Mesendoderm (in vitro differentiated cells): ENCODE results near the gene DDX19B.
"Not testable (repeated sequence)": the region's sequence is repeated elsewhere in the genome, so short reads cannot be mapped to it uniquely, and the experiment has no call there.

Experiments
- DNase-seq: peaks from one replicate; pipeline ENCODE4 v3.0.0; 2013
- H2AK5ac ChIP-seq: 2 replicates; pipeline ENCODE4 v1.6.1; 2013; ENCODE audit warnings: low read length, inconsistent platforms
- H2BK120ac ChIP-seq: 2 replicates; pipeline ENCODE4 v1.6.1; 2013; ENCODE audit warnings: low read depth, mild to moderate bottlenecking, low read length, moderate library complexity, mixed read lengths
- H2BK15ac ChIP-seq: replicated peaks from 2 replicates; pipeline ENCODE4 v1.6.1; 2013; ENCODE audit warnings: low read depth, mild to moderate bottlenecking, moderate library complexity
- H2BK5ac ChIP-seq: 2 replicates; pipeline ENCODE4 v1.6.1; 2013; ENCODE audit warnings: low read length, inconsistent platforms
- H3K18ac ChIP-seq: 2 replicates; pipeline ENCODE4 v1.6.1; 2013; ENCODE audit warnings: mild to moderate bottlenecking, low read length, mixed read lengths
- H3K23ac ChIP-seq: one replicate; pipeline ENCODE4 v1.6.1; 2013; ENCODE audit warnings: low read length
- H3K27ac ChIP-seq: 2 replicates; pipeline ENCODE4 v1.5.1; 2013; ENCODE audit warnings: low read depth, mild to moderate bottlenecking, inconsistent platforms, low read length, moderate library complexity
- H3K27me3 ChIP-seq: 2 replicates; pipeline ENCODE4 v1.6.1; 2013; ENCODE audit warnings: low read length, control low read depth, mild to moderate bottlenecking, inconsistent platforms; ENCODE audit not compliant: insufficient read depth, poor library complexity
- H3K36me3 ChIP-seq: 2 replicates; pipeline ENCODE4 v1.6.1; 2013; ENCODE audit warnings: low read length, inconsistent platforms; ENCODE audit not compliant: control insufficient read depth, insufficient read depth
- H3K4ac ChIP-seq: one replicate; pipeline ENCODE4 v1.6.1; 2013; ENCODE audit warnings: low read depth, mild to moderate bottlenecking, low read length, moderate library complexity
- H3K4me1 ChIP-seq: 2 replicates; pipeline ENCODE4 v1.6.1; 2013; ENCODE audit warnings: low read depth, low read length, inconsistent platforms; ENCODE audit not compliant: control insufficient read depth
- H3K4me2 ChIP-seq: 2 replicates; pipeline ENCODE4 v1.6.1; 2013; ENCODE audit warnings: low read length
- H3K4me3 ChIP-seq: 2 replicates; pipeline ENCODE4 v1.5.1; 2013; ENCODE audit warnings: mild to moderate bottlenecking, low read length
- H3K56ac ChIP-seq: one replicate; pipeline ENCODE4 v1.6.1; 2013; ENCODE audit warnings: low read length
- H3K79me1 ChIP-seq: 2 replicates; pipeline ENCODE4 v1.6.1; 2013; ENCODE audit warnings: low read length, inconsistent platforms
- H3K79me2 ChIP-seq: 2 replicates; pipeline ENCODE4 v1.6.1; 2013; ENCODE audit warnings: mild to moderate bottlenecking, low read length; ENCODE audit not compliant: control insufficient read depth, insufficient read depth
- H3K9ac ChIP-seq: 2 replicates; pipeline ENCODE4 v1.6.1; 2013; ENCODE audit warnings: low read length, inconsistent platforms
- H4K5ac ChIP-seq: one replicate; pipeline ENCODE4 v1.6.1; 2013; ENCODE audit warnings: low read length
- H4K8ac ChIP-seq: one replicate; pipeline ENCODE4 v1.6.1; 2013; ENCODE audit warnings: low read depth, mild to moderate bottlenecking, control low read depth, low read length, moderate library complexity
- WGBS: extraction: QIAGEN DNeasy Blood & Tissue Kit; methylation state at CpG from one replicate; pipeline ENCODE4 v1.1.7; 2013; ENCODE audit warnings: low lambda C conversion rate, missing lambda C conversion rate; ENCODE audit not compliant: insufficient coverage; ENCODE audit errors: extremely low coverage; 5-methylcytosine and 5-hydroxymethylcytosine counted together

Gene DDX19B

DNA sequence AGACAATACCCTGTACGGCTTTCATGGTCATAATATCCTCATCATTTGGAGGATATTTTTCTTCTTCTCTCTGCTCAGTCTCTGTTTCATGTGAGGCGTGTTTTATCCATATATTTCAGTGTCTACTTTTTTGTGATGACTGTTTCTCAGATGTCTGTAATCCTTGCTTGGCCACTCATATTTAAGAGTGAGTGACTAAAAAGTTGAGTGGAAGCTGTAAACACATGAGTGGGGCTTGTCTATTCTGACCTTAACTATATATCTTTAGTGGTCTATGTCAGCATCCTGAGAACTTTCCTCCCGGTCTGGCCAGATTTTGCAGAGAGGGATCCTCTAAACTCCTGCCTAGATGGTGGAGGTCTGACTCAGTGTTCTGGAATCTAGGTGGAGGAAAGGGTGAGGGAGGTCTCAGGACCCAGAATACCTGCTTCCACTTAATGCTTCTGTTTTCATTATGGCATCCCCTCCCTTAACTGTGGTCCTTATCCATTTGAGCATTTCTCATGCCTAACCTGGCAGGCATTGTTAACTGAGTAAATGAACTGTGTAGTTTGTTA is 6.0 kb downstream of the DDX19B start:
- no peak overlapping the region for H2BK120ac ChIP-seq
- no peak overlapping the region for H4K5ac ChIP-seq
- no peak overlapping the region for H2BK15ac ChIP-seq
- no peak overlapping the region for H3K23ac ChIP-seq
- DNase-seq, result peak; percentile 84
- no peak overlapping the region for H3K56ac ChIP-seq
- H3K79me1 ChIP-seq, result peaks cover 6% of the 10 kb centered on the region
- no peak overlapping the region for H3K4me3 ChIP-seq
- H3K36me3 ChIP-seq, result no peaks in the 10 kb centered on the region
- H3K79me2 ChIP-seq, result peaks cover 15% of the 10 kb centered on the region
- no peak overlapping the region for H3K27ac ChIP-seq
- H3K18ac ChIP-seq, result no peak overlapping the region
- no peaks in the 10 kb centered on the region for H3K27me3 ChIP-seq
- H2AK5ac ChIP-seq, result no peak overlapping the region
- no peak overlapping the region for H3K4me2 ChIP-seq
- H3K4ac ChIP-seq, result no peak overlapping the region
- H2BK5ac ChIP-seq, result no peak overlapping the region
- no peak overlapping the region for H3K9ac ChIP-seq
- H3K4me1 ChIP-seq, result peaks cover 4% of the 10 kb centered on the region
- no peak overlapping the region for H4K8ac ChIP-seq
- no CpG with 5 or more reads among the region's 3 CpGs for WGBS

GRCh38 chr16:70306880-70307279 is 7.9 kb downstream of the DDX19B start:
- WGBS, result no CpG with 5 or more reads among the region's 2 CpGs

DNA sequence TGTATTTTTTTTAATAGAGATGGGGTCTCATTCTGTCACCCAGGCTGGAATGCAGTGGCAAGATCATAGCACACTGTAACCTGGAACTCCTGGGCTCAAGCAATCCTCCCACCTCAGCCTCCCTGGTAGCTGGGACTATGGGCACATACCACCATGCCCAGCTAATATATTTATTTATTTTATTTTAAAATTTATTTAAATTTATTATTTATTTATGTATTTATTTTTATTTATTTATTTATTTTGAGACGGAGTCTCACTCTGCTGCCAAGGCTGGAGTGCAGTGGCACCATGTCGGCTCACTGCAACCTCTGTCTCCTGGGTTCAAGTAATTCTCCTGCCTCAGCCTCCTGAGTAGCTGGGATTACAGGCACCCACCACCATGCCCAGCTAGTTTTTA is 8.7 kb downstream of the DDX19B start:
- not testable (repeated sequence) for H3K27ac ChIP-seq, H3K27me3 ChIP-seq, H3K9ac ChIP-seq, H3K4ac ChIP-seq, H2BK15ac ChIP-seq, H3K4me2 ChIP-seq, H3K79me1 ChIP-seq, H2BK5ac ChIP-seq, H2AK5ac ChIP-seq, H3K4me1 ChIP-seq, H3K4me3 ChIP-seq, H3K23ac ChIP-seq, H4K8ac ChIP-seq, H3K36me3 ChIP-seq, H3K18ac ChIP-seq, DNase-seq, H3K79me2 ChIP-seq, H4K5ac ChIP-seq, H2BK120ac ChIP-seq, H3K56ac ChIP-seq
- no CpG with 5 or more reads among the region's 2 CpGs for WGBS

More at GRCh38 chr16:70306880-70307279, 7.9 kb downstream of the DDX19B start:
- Histone ChIP-seq H4K5ac (no peak overlapping the region), H3K79me2 (peaks cover 7% of the 10 kb centered on the region), H2BK5ac (no peak overlapping the region), H2BK120ac (no peak overlapping the region), H3K18ac (no peak overlapping the region), H3K23ac (no peak overlapping the region), H2AK5ac (no peak overlapping the region), H3K4me1 (peaks cover 4% of the 10 kb centered on the region), H3K79me1 (peaks cover 5% of the 10 kb centered on the region), H4K8ac (no peak overlapping the region), H3K27ac (no peak overlapping the region), H2BK15ac (no peak overlapping the region), H3K4me3 (no peak overlapping the region), H3K27me3 (no peaks in the 10 kb centered on the region), H3K9ac (no peak overlapping the region), H3K56ac (no peak overlapping the region), H3K4me2 (no peak overlapping the region), H3K36me3 (no peaks in the 10 kb centered on the region), H3K4ac (no peak overlapping the region)
- DNase-seq, result no peak

DNA sequence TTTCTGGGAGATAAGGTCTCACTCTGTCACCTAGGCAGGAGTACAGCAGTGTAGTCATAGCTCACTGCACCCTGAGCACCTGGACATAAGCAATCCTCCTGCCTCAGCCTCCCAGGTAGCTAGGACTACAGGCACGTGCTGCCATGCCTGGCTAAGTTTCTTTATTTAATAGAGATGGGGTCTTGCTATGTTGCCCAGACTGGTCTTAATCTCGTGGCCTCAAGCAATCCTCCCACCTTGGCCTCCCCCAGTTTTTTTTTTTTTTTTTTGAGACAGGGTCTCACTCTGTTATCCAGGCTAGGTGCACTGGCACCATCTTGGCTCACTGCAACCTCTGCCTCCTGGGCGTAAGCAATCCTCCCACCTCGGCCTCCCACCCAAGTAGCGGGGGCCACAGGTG is 21.1 kb downstream of the DDX19B start:
- Histone ChIP-seq H3K23ac (no peak overlapping the region), H3K4me3 (no peak overlapping the region), H3K18ac (no peak overlapping the region), H3K27ac (no peak overlapping the region), H2BK120ac (no peak overlapping the region), H3K9ac (no peak overlapping the region), H3K27me3 (no peaks in the 10 kb centered on the region), H3K79me2 (no peaks in the 10 kb centered on the region), H4K8ac (no peak overlapping the region), H3K79me1 (no peaks in the 10 kb centered on the region), H3K4me2 (no peak overlapping the region), H2BK5ac (no peak overlapping the region), H3K4me1 (no peaks in the 10 kb centered on the region), H3K56ac (no peak overlapping the region), H2BK15ac (no peak overlapping the region), H4K5ac (no peak overlapping the region), H3K4ac (no peak overlapping the region), H2AK5ac (no peak overlapping the region), H3K36me3 (peaks cover 2% of the 10 kb centered on the region)
- no CpG with 5 or more reads among the region's 5 CpGs for WGBS
- DNase-seq, result no peak

- Histone ChIP-seq H3K4ac (no peak overlapping the region), H3K36me3 (peaks cover 2% of the 10 kb centered on the region), H2BK5ac (no peak overlapping the region), H3K4me1 (no peaks in the 10 kb centered on the region), H4K5ac (no peak overlapping the region), H3K18ac (no peak overlapping the region), H3K56ac (no peak overlapping the region), H3K27ac (no peak overlapping the region), H3K79me2 (no peaks in the 10 kb centered on the region), H3K23ac (no peak overlapping the region), H3K4me3 (no peak overlapping the region), H2AK5ac (no peak overlapping the region), H3K27me3 (no peaks in the 10 kb centered on the region), H3K79me1 (no peaks in the 10 kb centered on the region), H2BK120ac (no peak overlapping the region), H4K8ac (no peak overlapping the region), H3K9ac (no peak overlapping the region), H3K4me2 (no peak overlapping the region), H2BK15ac (no peak overlapping the region)
- DNase-seq, result no peak
- no CpG with 5 or more reads among the region's 7 CpGs for WGBS
Observed at GRCh38 chr16:70324998-70325747, 26.2 kb downstream of the DDX19B start.

DNA sequence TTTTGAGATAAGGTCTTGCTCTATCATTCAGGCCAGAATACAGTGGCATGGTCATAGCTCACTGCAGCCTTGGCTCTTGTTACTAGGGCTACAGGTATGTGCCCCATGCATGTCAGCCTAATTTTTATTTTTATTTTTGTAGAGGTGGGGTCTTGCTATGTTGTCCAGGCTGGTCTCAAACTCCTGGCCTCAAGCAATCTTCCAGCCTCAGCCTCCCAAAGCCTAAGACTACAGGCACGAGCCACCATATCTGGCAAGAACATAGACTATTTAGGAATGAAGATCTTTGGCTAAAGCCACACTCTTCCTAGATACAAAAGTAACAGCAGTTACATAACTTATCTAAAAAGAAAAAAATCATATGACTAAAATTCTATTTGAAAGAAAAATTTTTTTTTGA is 32.1 kb downstream of the DDX19B start:
- no peaks in the 10 kb centered on the region for H3K79me1 ChIP-seq
- H4K8ac ChIP-seq, result no peak overlapping the region
- H3K9ac ChIP-seq, result no peak overlapping the region
- H4K5ac ChIP-seq, result no peak overlapping the region
- no peaks in the 10 kb centered on the region for H3K4me1 ChIP-seq
- no CpG with 5 or more reads among the region's 1 CpG for WGBS
- no peak overlapping the region for H3K27ac ChIP-seq
- no peak overlapping the region for H3K4me3 ChIP-seq
- H2BK5ac ChIP-seq, result no peak overlapping the region
- H2AK5ac ChIP-seq, result no peak overlapping the region
- no peak overlapping the region for H2BK120ac ChIP-seq
- no peak overlapping the region for H3K4me2 ChIP-seq
- H3K56ac ChIP-seq, result no peak overlapping the region
- H3K27me3 ChIP-seq, result no peaks in the 10 kb centered on the region
- H3K79me2 ChIP-seq, result no peaks in the 10 kb centered on the region
- H3K18ac ChIP-seq, result no peak overlapping the region
- H3K36me3 ChIP-seq, result peaks cover 7% of the 10 kb centered on the region
- no peak overlapping the region for H3K23ac ChIP-seq
- no peak overlapping the region for H3K4ac ChIP-seq
- DNase-seq, result no peak
- H2BK15ac ChIP-seq, result no peak overlapping the region
